ENCODE data around the gene SSB. TPM values are rescaled to one million over a fixed set of nuclear protein-coding genes. Genes with fewer than 3 reads are reported as not detected.

SSB gene
- total RNA-seq, 1 experiment from 2014 or later = 113 TPM

DNA sequence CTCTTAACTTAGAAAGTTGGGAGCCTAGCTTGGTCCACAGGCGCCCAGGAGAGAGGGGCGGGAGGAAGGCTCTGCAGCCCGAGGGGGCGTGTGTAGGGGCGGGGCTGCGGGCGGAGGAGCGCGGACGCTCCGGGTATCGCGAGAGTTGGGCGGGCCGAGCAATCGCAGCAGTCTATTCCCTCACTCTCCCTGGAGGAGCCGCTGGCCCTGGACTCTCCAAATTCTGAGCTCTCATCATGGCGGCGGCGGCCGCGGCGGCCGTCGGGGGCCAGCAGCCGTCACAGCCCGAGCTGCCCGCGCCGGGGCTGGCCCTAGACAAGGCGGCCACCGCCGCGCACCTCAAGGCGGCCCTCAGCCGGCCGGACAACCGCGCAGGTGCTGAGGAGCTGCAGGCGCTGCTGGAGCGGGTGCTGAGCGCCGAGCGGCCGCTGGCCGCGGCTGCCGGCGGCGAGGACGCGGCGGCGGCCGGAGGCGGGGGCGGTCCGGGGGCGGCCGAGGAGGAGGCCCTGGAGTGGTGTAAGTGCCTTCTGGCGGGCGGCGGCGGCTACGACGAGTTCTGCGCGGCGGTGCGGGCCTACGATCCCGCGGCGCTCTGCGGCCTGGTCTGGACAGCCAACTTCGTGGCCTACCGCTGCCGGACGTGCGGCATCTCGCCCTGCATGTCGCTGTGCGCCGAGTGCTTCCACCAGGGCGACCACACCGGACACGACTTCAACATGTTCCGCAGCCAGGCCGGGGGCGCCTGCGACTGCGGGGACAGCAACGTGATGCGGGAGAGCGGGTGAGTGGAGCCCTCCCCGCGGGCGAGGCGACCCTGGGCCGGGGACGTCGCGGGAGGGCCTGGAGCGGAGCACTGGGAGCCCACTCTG is 28.8 kb downstream of the SSB start, which contains the start of gene UBR3:
UBR3 (plus strand) TSS at position 183 of the 869 bp plus-strand sequence; CDS start at position 237, 54 bp downstream.
- DNase-seq (ENCODE audit: unreplicated experiment) = peak; percentile 89
- Mint-ChIP-seq H3K9me3 (ENCODE audit: unreplicated experiment) (no peaks in the 10 kb centered on the region), H3K4me3 (ENCODE audit: unreplicated experiment) (peak within 1 kb of the TSS; percentile 95), H3K27ac (ENCODE audit: low read depth, unreplicated experiment) (peak within 1 kb of the TSS; percentile 63), H3K36me3 (ENCODE audit: insufficient read depth, unreplicated experiment) (peaks cover 13% of the 10 kb centered on the region), H3K27me3 (ENCODE audit: insufficient read depth, unreplicated experiment) (no peaks in the 10 kb centered on the region), H3K4me1 (ENCODE audit: insufficient read depth, unreplicated experiment) (peaks cover 20% of the 10 kb centered on the region)
- no TSS peak for BruUV-seq (replicated peaks)
- TF ChIP-seq, protein P1, sequence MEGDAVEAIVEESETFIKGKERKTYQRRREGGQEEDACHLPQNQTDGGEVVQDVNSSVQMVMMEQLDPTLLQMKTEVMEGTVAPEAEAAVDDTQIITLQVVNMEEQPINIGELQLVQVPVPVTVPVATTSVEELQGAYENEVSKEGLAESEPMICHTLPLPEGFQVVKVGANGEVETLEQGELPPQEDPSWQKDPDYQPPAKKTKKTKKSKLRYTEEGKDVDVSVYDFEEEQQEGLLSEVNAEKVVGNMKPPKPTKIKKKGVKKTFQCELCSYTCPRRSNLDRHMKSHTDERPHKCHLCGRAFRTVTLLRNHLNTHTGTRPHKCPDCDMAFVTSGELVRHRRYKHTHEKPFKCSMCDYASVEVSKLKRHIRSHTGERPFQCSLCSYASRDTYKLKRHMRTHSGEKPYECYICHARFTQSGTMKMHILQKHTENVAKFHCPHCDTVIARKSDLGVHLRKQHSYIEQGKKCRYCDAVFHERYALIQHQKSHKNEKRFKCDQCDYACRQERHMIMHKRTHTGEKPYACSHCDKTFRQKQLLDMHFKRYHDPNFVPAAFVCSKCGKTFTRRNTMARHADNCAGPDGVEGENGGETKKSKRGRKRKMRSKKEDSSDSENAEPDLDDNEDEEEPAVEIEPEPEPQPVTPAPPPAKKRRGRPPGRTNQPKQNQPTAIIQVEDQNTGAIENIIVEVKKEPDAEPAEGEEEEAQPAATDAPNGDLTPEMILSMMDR (IDR thresholded peaks at IDR 0.05; ENCODE audit: unreplicated experiment) = no peak
- intact Hi-C loops (cut with micrococcal nuclease) = no loop called here
- ChIA-PET CTCF (interaction anchor here (0.6 to 2.3 kb wide), 15 partner anchors 9 to 514 kb away, joined by 3 to 15 read pairs (median 3); no protein-coding TSS in a partner anchor), POLR2A (interaction anchor here (0.6 to 2.5 kb wide), 17 partner anchors 9 to 1484 kb away, joined by 3 to 29 read pairs (median 4); partner anchors contain the start of genes FASTKD1, PPIG and SSB)

DNA sequence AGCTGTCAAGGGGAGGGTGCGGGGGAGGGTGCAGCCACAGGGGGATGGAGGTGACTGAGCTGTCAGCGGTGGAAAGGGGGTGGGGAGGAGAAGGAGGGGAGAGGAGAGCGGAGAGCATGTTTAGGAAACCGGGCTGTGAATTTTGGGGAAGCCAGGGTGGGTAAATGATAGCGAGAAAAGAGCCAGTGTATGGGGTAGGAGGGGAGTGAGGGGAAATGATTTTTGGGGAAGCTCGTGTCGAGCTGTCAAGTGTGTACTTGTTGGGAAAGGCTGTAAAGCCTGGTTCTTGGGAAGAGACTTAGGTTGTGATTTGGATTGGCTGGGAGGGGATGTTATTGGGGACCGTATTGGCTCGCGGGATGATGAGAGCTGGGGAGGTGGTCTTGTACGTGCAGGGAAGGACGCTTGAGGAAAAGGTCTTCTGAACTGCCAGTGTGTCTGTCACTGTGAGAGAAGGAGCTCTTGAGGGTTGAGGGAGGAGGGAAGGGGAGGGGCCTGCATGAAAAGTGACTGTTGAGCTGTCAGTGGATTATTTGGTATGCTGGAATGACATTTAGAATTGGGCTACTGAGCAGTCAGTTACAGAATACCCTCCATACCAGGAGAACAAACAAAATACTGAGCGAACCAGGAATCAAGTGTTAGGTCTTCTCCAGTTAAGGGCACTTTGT is 29.6 kb downstream of the SSB start:
- peaks cover 17% of the 10 kb centered on the region for H3K4me1 Mint-ChIP-seq (ENCODE audit: insufficient read depth, unreplicated experiment)

DNA sequence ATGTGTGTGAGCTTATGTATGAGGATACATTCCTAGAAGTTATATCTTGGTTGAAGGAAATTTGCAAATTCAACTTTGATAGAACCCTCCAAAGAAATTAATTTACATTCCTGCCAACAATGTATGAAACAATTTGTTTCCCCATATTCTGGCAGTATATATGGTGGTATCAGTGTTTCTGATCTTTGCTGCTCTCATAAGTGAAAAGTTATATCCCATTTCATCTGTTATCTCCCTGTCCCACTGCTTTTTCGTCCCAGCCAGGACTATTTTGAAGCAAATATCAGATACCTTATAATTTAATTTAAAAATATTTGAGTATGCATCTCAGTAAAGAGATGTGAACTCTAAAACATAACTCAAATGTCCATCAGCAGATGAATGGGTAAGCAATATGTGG is 35.7 kb downstream of the SSB start:
- no peak overlapping the region for H3K27ac Mint-ChIP-seq (ENCODE audit: low read depth, unreplicated experiment)
- no peak for DNase-seq (ENCODE audit: unreplicated experiment)
- H3K4me1 Mint-ChIP-seq (ENCODE audit: insufficient read depth, unreplicated experiment) = no peaks in the 10 kb centered on the region
- intact Hi-C loops (cut with micrococcal nuclease) = no loop called here
- no peak overlapping the region for H3K4me3 Mint-ChIP-seq (ENCODE audit: unreplicated experiment)
- no peaks in the 10 kb centered on the region for H3K27me3 Mint-ChIP-seq (ENCODE audit: insufficient read depth, unreplicated experiment)
- no peaks in the 10 kb centered on the region for H3K9me3 Mint-ChIP-seq (ENCODE audit: unreplicated experiment)
- ChIA-PET POLR2A (no interaction called here), CTCF (interaction anchor here (0.8 kb wide), 1 partner anchor 9 kb away, joined by 4 read pairs; the partner anchor contains the start of gene METTL5)
- TF ChIP-seq, protein P1 (IDR thresholded peaks at IDR 0.05; ENCODE audit: unreplicated experiment) = no peak
- BruUV-seq (replicated peaks) = no TSS peak
- H3K36me3 Mint-ChIP-seq (ENCODE audit: insufficient read depth, unreplicated experiment) = no peaks in the 10 kb centered on the region

More for the DNA sequence above, 29.6 kb downstream of the SSB start:
- peak; percentile 63 for DNase-seq (ENCODE audit: unreplicated experiment)
- BruUV-seq (replicated peaks) = no TSS peak
- Mint-ChIP-seq H3K4me3 (ENCODE audit: unreplicated experiment) (peak overlapping the region; percentile 95), H3K36me3 (ENCODE audit: insufficient read depth, unreplicated experiment) (peaks cover 9% of the 10 kb centered on the region), H3K9me3 (ENCODE audit: unreplicated experiment) (no peaks in the 10 kb centered on the region), H3K27me3 (ENCODE audit: insufficient read depth, unreplicated experiment) (no peaks in the 10 kb centered on the region), H3K27ac (ENCODE audit: low read depth, unreplicated experiment) (peak overlapping the region; percentile 63)
- intact Hi-C loops (cut with micrococcal nuclease) = no loop called here
- ChIA-PET CTCF (interaction anchor here (0.6 to 2.3 kb wide), 14 partner anchors 9 to 177 kb away, joined by 3 to 15 read pairs (median 3); no protein-coding TSS in a partner anchor), POLR2A (interaction anchor here (0.6 to 2.5 kb wide), 19 partner anchors 10 to 1485 kb away, joined by 3 to 29 read pairs (median 4); partner anchors contain the start of genes FASTKD1, GORASP2, PPIG and SSB)
- TF ChIP-seq, protein P1 (IDR thresholded peaks at IDR 0.05; ENCODE audit: unreplicated experiment) = no peak

All from MCF 10A (cell line).